IPS DF 6.9 (cell line): ENCODE data around the gene PAIP1.
"Not testable (repeated sequence)": the region's sequence is repeated elsewhere in the genome, so short reads cannot be mapped to it uniquely, and the experiment has no call there.

Experiments used
- DNase-seq: peaks from one replicate; pipeline ENCODE4 v3.0.0-alpha.2; 2013; ENCODE audit warnings: low read depth, low spot score
- H3K27ac ChIP-seq: one replicate; pipeline ENCODE4 v1.5.1; 2013; ENCODE audit warnings: low read length, control low read depth
- H3K27me3 ChIP-seq: 2 replicates; pipeline ENCODE4 v1.6.1; 2013; ENCODE audit warnings: mild to moderate bottlenecking, low read length; ENCODE audit not compliant: control insufficient read depth, insufficient read depth
- H3K36me3 ChIP-seq: 2 replicates; pipeline ENCODE4 v1.6.1; 2013; ENCODE audit warnings: low read length; ENCODE audit not compliant: control insufficient read depth, insufficient read depth
- H3K4me1 ChIP-seq: 2 replicates; pipeline ENCODE4 v1.6.1; 2013; ENCODE audit warnings: low read length; ENCODE audit not compliant: control insufficient read depth, insufficient read depth
- H3K4me3 ChIP-seq: 2 replicates; pipeline ENCODE4 v1.5.1; 2013; ENCODE audit warnings: mild to moderate bottlenecking, low read length
- H3K9me3 ChIP-seq: 2 replicates; pipeline ENCODE4 v1.6.1; 2013; ENCODE audit warnings: low read length, inconsistent platforms; ENCODE audit not compliant: control insufficient read depth, insufficient read depth
- WGBS: extraction: QIAGEN DNeasy Blood & Tissue Kit; methylation state at CpG from one replicate; pipeline ENCODE4 v1.1.7; 2013; ENCODE audit warnings: mixed read lengths, missing lambda C conversion rate; ENCODE audit not compliant: insufficient read length, insufficient coverage; 5-methylcytosine and 5-hydroxymethylcytosine counted together

The PAIP1 gene

DNA sequence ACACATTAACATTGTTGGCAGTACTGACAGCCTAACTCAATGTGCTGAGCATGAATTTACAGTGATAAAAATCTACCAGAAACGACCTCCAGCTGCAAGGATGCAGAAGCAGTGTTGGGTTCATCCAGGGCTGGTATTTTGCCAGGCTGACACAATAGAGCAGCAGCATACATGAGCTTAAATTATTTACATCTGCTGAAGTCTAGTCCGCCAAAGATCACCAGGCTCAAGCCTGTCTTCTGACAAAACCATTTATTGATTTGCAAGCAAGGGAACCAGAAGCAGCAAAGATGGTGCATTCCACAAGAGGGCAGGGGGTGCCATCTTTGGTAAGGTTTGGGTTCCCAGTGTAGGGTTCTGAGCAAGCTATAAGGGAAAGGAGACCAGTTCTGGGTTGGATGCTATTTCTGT lies 33.2 kb downstream of the PAIP1 start:
- Histone ChIP-seq H3K27ac (no peak overlapping the region), H3K36me3 (peaks cover 4% of the 10 kb centered on the region; the same call in 1 of the 2 replicates), H3K27me3 (no peaks in the 10 kb centered on the region), H3K4me3 (no peak overlapping the region), H3K4me1 (no peaks in the 10 kb centered on the region), H3K9me3 (no peaks in the 10 kb centered on the region)
- no peak for DNase-seq
- WGBS = no CpG with 5 or more reads among the region's 2 CpGs

DNA sequence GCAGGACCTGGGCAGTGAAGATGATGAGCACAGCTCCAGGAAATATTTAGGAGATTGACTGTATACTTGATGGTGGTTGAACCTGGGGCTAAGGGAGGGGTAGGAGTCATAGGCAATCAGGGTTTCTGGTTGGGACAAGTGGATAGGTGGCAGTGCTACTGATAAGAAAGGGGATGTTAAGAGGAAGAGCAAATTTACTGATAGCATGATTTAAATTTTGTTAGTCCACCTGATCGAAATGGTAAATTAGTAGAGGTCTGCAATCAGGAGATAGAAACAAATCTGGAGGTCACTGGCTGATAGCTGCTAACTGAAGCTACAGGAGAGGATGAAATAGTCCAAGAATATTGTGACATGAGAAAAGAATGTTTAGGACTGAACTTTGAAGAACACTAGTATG lies 36.3 kb downstream of the PAIP1 start:
- Histone ChIP-seq H3K27me3 (no peaks in the 10 kb centered on the region), H3K4me3 (no peak overlapping the region), H3K4me1 (no peaks in the 10 kb centered on the region), H3K27ac (no peak overlapping the region), H3K36me3 (no peaks in the 10 kb centered on the region; the same call in 1 of the 2 replicates), H3K9me3 (no peaks in the 10 kb centered on the region)
- WGBS = no CpG with 5 or more reads among the region's 1 CpG
- no peak for DNase-seq

DNA sequence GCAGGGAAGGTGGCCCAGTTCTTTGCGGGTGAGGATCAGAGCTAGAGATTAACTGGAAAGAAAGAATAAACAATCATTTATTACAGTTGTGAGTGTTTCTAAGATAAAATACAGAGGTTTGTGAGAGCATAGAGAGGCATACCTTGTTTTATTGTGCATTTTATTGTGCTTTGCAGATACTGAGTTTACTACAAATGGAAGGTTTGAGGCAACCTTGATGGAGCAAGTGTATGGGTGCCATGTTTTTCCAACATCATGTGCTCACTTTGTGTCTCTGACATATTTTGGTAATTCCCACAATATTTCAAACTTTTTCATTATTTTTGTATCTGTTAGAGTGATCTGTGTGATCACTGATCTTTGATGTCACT lies 41.2 kb downstream of the PAIP1 start:
- no peaks in the 10 kb centered on the region for H3K27me3 ChIP-seq
- WGBS = no CpG with 5 or more reads among the region's 1 CpG
- H3K36me3 ChIP-seq = no peaks in the 10 kb centered on the region
- H3K9me3 ChIP-seq = no peaks in the 10 kb centered on the region
- H3K4me1 ChIP-seq = no peaks in the 10 kb centered on the region
- no peak overlapping the region; the same call in 1 of the 2 replicates for H3K4me3 ChIP-seq
- no peak for DNase-seq
- H3K27ac ChIP-seq = no peak overlapping the region

DNA sequence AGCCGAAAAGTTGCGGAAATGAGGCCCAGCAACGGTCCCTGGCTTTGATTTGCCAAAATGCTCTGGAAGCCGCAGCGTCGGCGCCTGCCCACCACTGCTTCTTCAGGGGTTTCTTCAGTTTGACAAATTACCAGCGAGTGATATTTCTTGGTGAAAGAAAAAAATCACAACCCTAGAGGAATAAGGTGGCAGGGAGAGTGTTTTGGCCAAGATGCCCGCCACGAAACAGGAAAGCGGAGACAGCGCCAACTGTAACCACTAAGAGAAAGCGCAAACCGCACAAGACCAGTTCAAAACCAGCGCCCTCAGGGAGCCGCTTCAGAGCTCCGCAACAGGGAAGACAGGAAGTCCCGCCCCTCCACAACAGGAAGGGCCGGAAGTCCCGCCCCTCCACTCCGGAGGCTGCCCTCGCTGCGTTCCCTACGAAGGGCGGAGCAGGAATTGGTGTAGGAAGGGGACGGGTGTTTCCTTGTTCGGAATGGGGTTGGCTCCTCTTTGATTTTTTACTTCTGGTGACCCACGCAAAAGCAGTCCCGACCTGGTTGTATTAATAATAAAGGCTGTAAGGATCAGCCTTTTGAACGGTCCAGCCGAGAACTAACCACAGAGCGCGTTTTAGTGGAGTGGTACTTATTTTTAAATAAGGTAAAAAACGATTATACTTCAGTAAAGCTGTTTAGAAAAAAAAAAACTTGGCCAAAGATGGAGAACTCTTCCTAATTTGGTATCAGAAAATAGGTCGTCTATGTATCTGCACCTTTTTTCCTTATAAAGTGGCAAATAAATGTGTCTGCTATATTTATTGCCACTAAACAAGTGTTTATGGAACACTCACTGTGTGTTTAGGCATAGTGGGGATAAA lies 41.8 kb downstream of the PAIP1 start, which contains the start of gene C5orf34:
C5orf34 (minus strand) TSS at position 333 of the 862 bp plus-strand sequence. CDS start 5,809 bp downstream, outside the sequence.
- no CpG with 5 or more reads among the region's 35 CpGs for WGBS
- no peaks in the 10 kb centered on the region for H3K4me1 ChIP-seq

DNA sequence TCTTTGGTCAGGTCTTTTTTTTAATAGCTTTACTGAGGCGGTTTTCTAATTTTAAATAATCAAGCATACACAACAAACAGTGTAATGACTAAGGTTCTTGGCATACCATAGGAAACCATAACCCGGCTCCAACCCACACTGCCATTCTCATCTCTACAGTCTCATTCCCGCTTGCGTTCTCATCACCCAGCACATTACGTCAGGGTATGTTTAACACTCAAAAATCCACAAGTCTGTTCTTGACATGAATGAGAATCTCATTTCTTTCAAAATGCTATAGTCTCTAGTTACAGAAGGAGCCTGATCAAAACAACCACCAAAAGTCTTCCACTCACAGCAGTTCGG lies 42.4 kb downstream of the PAIP1 start:
- no CpG with 5 or more reads among the region's 6 CpGs for WGBS
- no peaks in the 10 kb centered on the region for H3K27me3 ChIP-seq
- peak overlapping the region; percentile 61; the same call in 1 of the 2 replicates for H3K4me3 ChIP-seq
- H3K4me1 ChIP-seq = no peaks in the 10 kb centered on the region
- H3K36me3 ChIP-seq = no peaks in the 10 kb centered on the region
- H3K27ac ChIP-seq = no peak overlapping the region
- DNase-seq = no peak
- no peaks in the 10 kb centered on the region for H3K9me3 ChIP-seq

More for the DNA sequence above, 41.8 kb downstream of the PAIP1 start, which contains the start of gene C5orf34:
- H3K9me3 ChIP-seq = no peaks in the 10 kb centered on the region
- peak within 1 kb of the TSS; percentile 61; the same call in 1 of the 2 replicates for H3K4me3 ChIP-seq
- H3K36me3 ChIP-seq = no peaks in the 10 kb centered on the region
- peak; percentile 76 for DNase-seq
- H3K27ac ChIP-seq = no peak within 1 kb of the TSS
- no peaks in the 10 kb centered on the region for H3K27me3 ChIP-seq

DNA sequence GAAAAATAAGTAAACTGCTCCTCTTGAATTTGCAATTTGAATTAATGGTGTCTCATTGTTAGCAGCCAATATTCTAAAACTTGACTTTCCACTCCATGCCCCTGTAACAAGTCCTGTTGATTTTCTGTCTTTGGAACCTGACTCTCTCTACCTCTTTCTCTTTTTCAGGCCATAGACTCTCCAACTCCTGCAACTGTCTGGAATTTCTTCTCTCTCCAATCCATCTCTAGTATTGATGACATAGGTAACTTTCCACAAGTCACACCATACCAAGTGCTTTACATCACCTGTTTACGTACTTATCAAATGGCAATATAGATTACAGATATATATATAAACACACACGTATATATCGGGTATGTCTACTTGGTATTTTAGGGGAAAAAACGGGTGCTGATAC lies 42.9 kb downstream of the PAIP1 start:
- no peak for DNase-seq
- Histone ChIP-seq H3K27me3 (no peaks in the 10 kb centered on the region), H3K4me1 (no peaks in the 10 kb centered on the region), H3K27ac (no peak overlapping the region), H3K36me3 (no peaks in the 10 kb centered on the region), H3K9me3 (no peaks in the 10 kb centered on the region), H3K4me3 (peak overlapping the region; percentile 61; the same call in 1 of the 2 replicates)
- no CpG with 5 or more reads among the region's 4 CpGs for WGBS

DNA sequence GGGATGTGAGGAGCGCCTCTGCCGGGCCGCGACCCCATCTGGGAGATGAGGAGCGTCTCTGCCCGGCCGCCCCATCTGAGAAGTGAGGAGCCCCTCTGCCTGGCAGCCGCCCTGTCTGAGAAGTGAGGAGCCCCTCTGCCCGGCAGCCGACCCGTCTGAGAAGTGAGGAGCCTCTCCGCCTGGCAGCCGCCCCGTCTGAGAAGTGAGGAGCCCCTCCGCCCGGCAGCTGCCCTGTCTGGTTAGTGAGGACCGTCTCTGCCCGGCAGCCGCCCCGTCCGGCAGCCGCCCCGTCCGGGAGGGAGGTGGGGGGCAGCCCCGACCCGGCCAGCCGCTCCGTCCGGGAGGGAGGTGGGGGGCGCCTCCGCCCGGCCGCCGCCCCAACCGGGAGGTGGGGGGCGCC lies 45.8 kb downstream of the PAIP1 start:
- WGBS = no CpG with 5 or more reads among the region's 36 CpGs
- not testable (repeated sequence) for H3K27me3 ChIP-seq, H3K4me3 ChIP-seq, H3K4me1 ChIP-seq, H3K9me3 ChIP-seq, DNase-seq, H3K36me3 ChIP-seq, H3K27ac ChIP-seq

DNA sequence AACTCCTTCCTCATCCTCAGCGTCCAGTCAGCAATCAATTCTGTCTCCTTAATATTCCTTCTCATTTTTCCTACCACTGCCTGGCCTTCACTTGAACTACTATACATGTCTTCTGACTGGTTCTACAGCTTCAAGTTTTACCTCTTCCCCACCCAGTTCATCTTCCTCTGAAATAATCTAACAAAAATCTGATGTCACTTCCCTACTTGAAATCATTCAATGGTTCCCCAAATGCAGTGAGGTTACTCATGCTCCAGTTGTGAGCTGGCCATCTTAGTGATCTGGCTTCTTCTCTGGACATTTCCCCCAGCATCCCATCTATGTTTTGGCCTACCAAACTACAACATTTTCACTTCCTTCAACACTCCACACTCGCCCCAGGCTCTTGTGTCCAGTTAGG lies 58.3 kb downstream of the PAIP1 start:
- H3K4me3 ChIP-seq = no peak overlapping the region
- H3K9me3 ChIP-seq = no peaks in the 10 kb centered on the region
- DNase-seq = no peak
- H3K27me3 ChIP-seq = no peaks in the 10 kb centered on the region
- WGBS = no CpG with 5 or more reads among the region's 2 CpGs
- H3K4me1 ChIP-seq = no peaks in the 10 kb centered on the region
- H3K27ac ChIP-seq = no peak overlapping the region
- H3K36me3 ChIP-seq = no peaks in the 10 kb centered on the region; the same call in 1 of the 2 replicates

DNA sequence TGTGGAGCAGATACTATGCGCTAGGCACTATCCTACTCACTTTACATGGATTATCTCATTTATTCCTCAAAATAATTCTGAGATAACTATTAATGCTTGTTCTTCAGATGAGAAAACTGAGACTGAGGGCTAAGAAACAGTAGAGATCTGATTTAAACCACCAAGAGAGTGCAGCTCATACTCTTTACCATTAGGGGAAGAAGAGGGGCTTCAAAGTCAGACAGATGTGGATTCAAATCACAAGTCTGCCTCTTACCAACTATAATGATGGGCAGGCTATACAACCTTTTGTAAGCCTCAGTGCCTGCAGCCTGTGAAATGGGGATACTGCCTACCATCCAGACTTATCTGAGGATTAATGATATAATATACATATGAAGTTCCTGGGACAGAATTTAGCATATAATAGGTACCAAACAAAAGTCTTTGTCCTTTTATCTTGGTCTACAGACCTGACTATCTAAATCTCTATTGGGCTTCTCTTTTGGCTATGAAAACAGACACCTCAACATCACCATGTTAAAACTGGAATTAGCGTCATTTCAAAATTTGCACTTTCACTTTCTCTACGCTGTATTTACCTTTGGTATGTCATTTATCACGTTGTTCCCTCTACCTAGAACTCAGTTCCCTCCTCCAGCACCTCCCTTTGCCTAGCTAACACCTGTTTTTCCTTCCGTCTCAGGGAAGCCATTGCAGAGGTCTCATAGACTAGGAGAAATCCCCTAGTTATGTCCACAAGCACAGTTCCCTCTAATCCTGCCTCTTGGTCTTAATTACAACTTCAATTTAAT lies 59.4 kb downstream of the PAIP1 start:
- no CpG with 5 or more reads among the region's 5 CpGs for WGBS
- H3K36me3 ChIP-seq = no peaks in the 10 kb centered on the region
- no peaks in the 10 kb centered on the region for H3K4me1 ChIP-seq
- DNase-seq = no peak
- H3K27me3 ChIP-seq = no peaks in the 10 kb centered on the region
- H3K9me3 ChIP-seq = no peaks in the 10 kb centered on the region
- no peak overlapping the region for H3K27ac ChIP-seq
- H3K4me3 ChIP-seq = no peak overlapping the region

DNA sequence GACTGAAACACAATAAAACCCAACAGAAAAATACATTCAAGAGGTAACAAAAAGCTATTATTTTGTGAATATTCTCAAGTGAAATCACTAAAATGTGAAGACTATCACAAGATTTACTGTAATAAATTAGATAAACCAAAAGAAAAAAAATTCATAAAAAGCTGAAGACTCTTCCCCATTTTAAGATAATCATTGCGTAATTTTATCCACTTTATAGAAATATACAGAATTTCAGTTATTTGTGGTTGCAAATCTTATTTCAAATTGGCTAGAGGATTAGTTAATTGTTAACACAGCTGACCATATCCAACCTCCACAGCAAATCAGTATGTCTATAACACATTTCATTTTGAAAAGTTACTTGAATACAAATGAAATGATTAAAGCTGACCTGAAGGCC lies 65.6 kb downstream of the PAIP1 start:
- H3K4me1 ChIP-seq = no peaks in the 10 kb centered on the region
- H3K4me3 ChIP-seq = no peak overlapping the region
- no CpG with 5 or more reads among the region's 1 CpG for WGBS
- H3K27me3 ChIP-seq = no peaks in the 10 kb centered on the region
- DNase-seq = no peak
- no peaks in the 10 kb centered on the region for H3K36me3 ChIP-seq
- no peaks in the 10 kb centered on the region for H3K9me3 ChIP-seq
- H3K27ac ChIP-seq = no peak overlapping the region
